HCT116 (cell line): ENCODE data around the gene VPS37B.

ENCODE experiments used
- EZH2 ChIP-seq: fragments of 200-600 bp; sonication (generic); IDR thresholded peaks from 2 replicates; pipeline ENCODE4 v1.6.1; 2017; ENCODE audit warnings: antibody characterized with exemption, mixed run types
- FOSL1 ChIP-seq: IDR thresholded peaks from 2 replicates; pipeline ENCODE4 v1.6.1; 2012; ENCODE audit warnings: low read depth
- JUND ChIP-seq: IDR thresholded peaks from 2 replicates; pipeline ENCODE4 v1.6.1; 2012
- POLR2A ChIP-seq: IDR thresholded peaks from 2 replicates; pipeline ENCODE4 v1.7.0; 2011; ENCODE audit warnings: borderline replicate concordance; ENCODE audit not compliant: insufficient read depth, insufficient read length; ENCODE audit errors: extremely low read depth
- POLR2AphosphoS5 ChIP-seq: IDR thresholded peaks from 2 replicates; pipeline ENCODE4 v1.6.1; 2011; ENCODE audit warnings: mild to moderate bottlenecking, low read depth, low read length, moderate library complexity
- RAD21 ChIP-seq: IDR thresholded peaks from 2 replicates; pipeline ENCODE4 v1.6.1; 2012; ENCODE audit warnings: low read depth, mild to moderate bottlenecking
- SRF ChIP-seq: IDR thresholded peaks from 2 replicates; pipeline ENCODE4 v1.6.1; 2012; ENCODE audit warnings: low read depth
- TCF7L2 ChIP-seq: IDR thresholded peaks from 2 replicates; pipeline ENCODE4 v1.7.0; 2011; ENCODE audit warnings: borderline replicate concordance, inconsistent platforms; ENCODE audit not compliant: insufficient read depth, insufficient read length; ENCODE audit errors: extremely low read depth
- YY1 ChIP-seq: IDR thresholded peaks from 2 replicates; pipeline ENCODE4 v1.6.1; 2011; ENCODE audit warnings: low read length, low read depth, moderate library complexity, mild to moderate bottlenecking; ENCODE audit not compliant: insufficient replicate concordance; ENCODE audit errors: extremely low read depth
- ZFX ChIP-seq: fragments of 450-650 bp; IDR thresholded peaks from 2 replicates; pipeline ENCODE4 v1.6.1; 2017
- ZNF274 ChIP-seq: fragments of 200-500 bp; sonication (Bioruptor generic); IDR thresholded peaks from 2 replicates; pipeline ENCODE4 v1.6.1; 2014; ENCODE audit warnings: mild to moderate bottlenecking, low read depth, low read length, inconsistent platforms
- TF ChIP-seq, protein P1 (sequence below), 3 experiments: fragments of 200-600 bp in 1 of 3; sonication (generic) in 1 of 3; IDR thresholded peaks in 2 of 3; conservative IDR thresholded peaks in 1 of 3; 2 replicates each; pipeline ENCODE4 v1.5.1; 2012 to 2017; ENCODE audit warnings: low read depth in 2 of 3, low read length in 2 of 3, antibody characterized with exemption in 1 of 3, borderline replicate concordance in 1 of 3, control low read depth in 1 of 3, mild to moderate bottlenecking in 1 of 3, mixed read lengths in 1 of 3, mixed run types in 1 of 3, moderate library complexity in 1 of 3; ENCODE audit not compliant: insufficient read depth in 1 of 3
- TF ChIP-seq, protein P2 (sequence below): IDR thresholded peaks from 2 replicates; pipeline ENCODE4 v1.6.1; 2012; ENCODE audit warnings: low read depth
- TF ChIP-seq, protein P3 (sequence below): IDR thresholded peaks from 2 replicates; pipeline ENCODE4 v1.6.1; 2012

DNA sequence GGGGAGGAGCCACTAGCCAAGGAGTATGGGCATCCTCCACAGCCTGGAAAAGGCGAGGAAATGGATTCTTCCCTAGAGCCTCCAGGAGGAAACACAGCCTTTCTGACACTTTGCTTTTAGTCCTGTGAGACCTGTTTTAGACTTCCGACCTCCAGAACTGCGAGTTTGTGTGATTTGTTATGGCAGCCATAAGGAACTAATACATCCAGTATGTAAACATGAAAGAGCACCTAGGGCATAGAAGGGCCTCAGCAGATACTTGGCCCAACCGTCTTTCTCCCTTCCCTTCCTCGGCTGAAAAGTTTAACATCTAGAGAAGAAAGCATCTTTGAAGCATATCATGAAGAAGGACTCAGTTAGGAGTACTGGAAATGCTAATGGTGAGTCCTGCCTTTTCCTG is 57.1 kb downstream of the VPS37B start:
- TF ChIP-seq, protein P1, sequence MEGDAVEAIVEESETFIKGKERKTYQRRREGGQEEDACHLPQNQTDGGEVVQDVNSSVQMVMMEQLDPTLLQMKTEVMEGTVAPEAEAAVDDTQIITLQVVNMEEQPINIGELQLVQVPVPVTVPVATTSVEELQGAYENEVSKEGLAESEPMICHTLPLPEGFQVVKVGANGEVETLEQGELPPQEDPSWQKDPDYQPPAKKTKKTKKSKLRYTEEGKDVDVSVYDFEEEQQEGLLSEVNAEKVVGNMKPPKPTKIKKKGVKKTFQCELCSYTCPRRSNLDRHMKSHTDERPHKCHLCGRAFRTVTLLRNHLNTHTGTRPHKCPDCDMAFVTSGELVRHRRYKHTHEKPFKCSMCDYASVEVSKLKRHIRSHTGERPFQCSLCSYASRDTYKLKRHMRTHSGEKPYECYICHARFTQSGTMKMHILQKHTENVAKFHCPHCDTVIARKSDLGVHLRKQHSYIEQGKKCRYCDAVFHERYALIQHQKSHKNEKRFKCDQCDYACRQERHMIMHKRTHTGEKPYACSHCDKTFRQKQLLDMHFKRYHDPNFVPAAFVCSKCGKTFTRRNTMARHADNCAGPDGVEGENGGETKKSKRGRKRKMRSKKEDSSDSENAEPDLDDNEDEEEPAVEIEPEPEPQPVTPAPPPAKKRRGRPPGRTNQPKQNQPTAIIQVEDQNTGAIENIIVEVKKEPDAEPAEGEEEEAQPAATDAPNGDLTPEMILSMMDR (IDR thresholded peaks at IDR 0.05 in 2 of 3, conservative IDR thresholded peaks at IDR 0.05 in 1 of 3; ENCODE audit: borderline replicate concordance in 1 of 3, insufficient read depth in 1 of 3, low read depth in 2 of 3, low read length in 2 of 3), result no peak
- TF ChIP-seq SRF (no peak), RAD21 (no peak), EZH2 (no peak), POLR2A (no peak), ZNF274 (no peak), FOSL1 (no peak), JUND (no peak), YY1 (no peak), POLR2AphosphoS5 (no peak), ZFX (no peak), TCF7L2 (no peak)
- TF ChIP-seq, protein P2, sequence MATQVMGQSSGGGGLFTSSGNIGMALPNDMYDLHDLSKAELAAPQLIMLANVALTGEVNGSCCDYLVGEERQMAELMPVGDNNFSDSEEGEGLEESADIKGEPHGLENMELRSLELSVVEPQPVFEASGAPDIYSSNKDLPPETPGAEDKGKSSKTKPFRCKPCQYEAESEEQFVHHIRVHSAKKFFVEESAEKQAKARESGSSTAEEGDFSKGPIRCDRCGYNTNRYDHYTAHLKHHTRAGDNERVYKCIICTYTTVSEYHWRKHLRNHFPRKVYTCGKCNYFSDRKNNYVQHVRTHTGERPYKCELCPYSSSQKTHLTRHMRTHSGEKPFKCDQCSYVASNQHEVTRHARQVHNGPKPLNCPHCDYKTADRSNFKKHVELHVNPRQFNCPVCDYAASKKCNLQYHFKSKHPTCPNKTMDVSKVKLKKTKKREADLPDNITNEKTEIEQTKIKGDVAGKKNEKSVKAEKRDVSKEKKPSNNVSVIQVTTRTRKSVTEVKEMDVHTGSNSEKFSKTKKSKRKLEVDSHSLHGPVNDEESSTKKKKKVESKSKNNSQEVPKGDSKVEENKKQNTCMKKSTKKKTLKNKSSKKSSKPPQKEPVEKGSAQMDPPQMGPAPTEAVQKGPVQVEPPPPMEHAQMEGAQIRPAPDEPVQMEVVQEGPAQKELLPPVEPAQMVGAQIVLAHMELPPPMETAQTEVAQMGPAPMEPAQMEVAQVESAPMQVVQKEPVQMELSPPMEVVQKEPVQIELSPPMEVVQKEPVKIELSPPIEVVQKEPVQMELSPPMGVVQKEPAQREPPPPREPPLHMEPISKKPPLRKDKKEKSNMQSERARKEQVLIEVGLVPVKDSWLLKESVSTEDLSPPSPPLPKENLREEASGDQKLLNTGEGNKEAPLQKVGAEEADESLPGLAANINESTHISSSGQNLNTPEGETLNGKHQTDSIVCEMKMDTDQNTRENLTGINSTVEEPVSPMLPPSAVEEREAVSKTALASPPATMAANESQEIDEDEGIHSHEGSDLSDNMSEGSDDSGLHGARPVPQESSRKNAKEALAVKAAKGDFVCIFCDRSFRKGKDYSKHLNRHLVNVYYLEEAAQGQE, result no peak
- TF ChIP-seq, protein P3, sequence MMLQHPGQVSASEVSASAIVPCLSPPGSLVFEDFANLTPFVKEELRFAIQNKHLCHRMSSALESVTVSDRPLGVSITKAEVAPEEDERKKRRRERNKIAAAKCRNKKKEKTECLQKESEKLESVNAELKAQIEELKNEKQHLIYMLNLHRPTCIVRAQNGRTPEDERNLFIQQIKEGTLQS, result no peak
